HG03066 (cell line): ENCODE measurements around the gene NAP1L1.

Source experiments
- ATAC-seq: cut with Tn5 transposase; IDR thresholded peaks from one replicate; pipeline ENCODE4 v1.9.1; 2021; ENCODE audit warnings: low read depth; ENCODE audit not compliant: unreplicated experiment

Gene NAP1L1

GRCh38 chr12:76083904-76084862 lies at the start of gene NAP1L1:
Gene NAP1L1 (minus strand): TSS chr12:76084685. CDS start chr12:76074219, 10,466 bp downstream.
- peak; percentile 93 for ATAC-seq

GRCh38 chr12:76127588-76127987 lies 43.1 kb upstream of the NAP1L1 start:
- ATAC-seq = no peak

GRCh38 chr12:76124456-76124855 lies 40.0 kb upstream of the NAP1L1 start:
- ATAC-seq = no peak

- ATAC-seq = no peak
Observed at GRCh38 chr12:76123259-76124212, 39.1 kb upstream of the NAP1L1 start.

- ATAC-seq = no peak
Observed at GRCh38 chr12:76119887-76120286, 35.4 kb upstream of the NAP1L1 start.

- no peak for ATAC-seq
Observed at GRCh38 chr12:76117751-76118150, 33.3 kb upstream of the NAP1L1 start.

- no peak for ATAC-seq
Observed at GRCh38 chr12:76117067-76117691, 32.7 kb upstream of the NAP1L1 start.

- ATAC-seq = no peak
Observed at GRCh38 chr12:76113800-76114757, 29.6 kb upstream of the NAP1L1 start.

- no peak for ATAC-seq
Observed at GRCh38 chr12:76111209-76111749, 26.8 kb upstream of the NAP1L1 start.

GRCh38 chr12:76109879-76110278 lies 25.4 kb upstream of the NAP1L1 start:
- ATAC-seq = no peak

- no peak for ATAC-seq
Observed at GRCh38 chr12:76108356-76108755, 23.9 kb upstream of the NAP1L1 start.

- ATAC-seq = no peak
Observed at GRCh38 chr12:76106631-76107030, 22.1 kb upstream of the NAP1L1 start.

GRCh38 chr12:76103958-76104357 lies 19.5 kb upstream of the NAP1L1 start:
- no peak for ATAC-seq

GRCh38 chr12:76101739-76102385 lies 17.4 kb upstream of the NAP1L1 start:
- no peak for ATAC-seq

- ATAC-seq = no peak
Observed at GRCh38 chr12:76096079-76096646, 11.7 kb upstream of the NAP1L1 start.

GRCh38 chr12:76094754-76095153 lies 10.3 kb upstream of the NAP1L1 start:
- ATAC-seq = no peak

GRCh38 chr12:76091246-76091754 lies 6.8 kb upstream of the NAP1L1 start:
- ATAC-seq = no peak

GRCh38 chr12:76085520-76085868 lies 1.0 kb upstream of the NAP1L1 start:
- ATAC-seq = no peak
